Neural progenitor cell (in vitro differentiated cells): ENCODE results near the gene ADORA1.

Experiments
- EZH2 ChIP-seq: fragments of 200-600 bp; sonication (generic); IDR thresholded peaks from 2 replicates; pipeline ENCODE4 v1.6.1; 2017; ENCODE audit warnings: antibody characterized with exemption, mild to moderate bottlenecking, moderate library complexity
- TF ChIP-seq, protein P1 (sequence below): fragments of 200-600 bp; sonication (generic); IDR thresholded peaks from 2 replicates; pipeline ENCODE4 v1.5.1; 2017; ENCODE audit warnings: antibody characterized with exemption, mild to moderate bottlenecking

DNA sequence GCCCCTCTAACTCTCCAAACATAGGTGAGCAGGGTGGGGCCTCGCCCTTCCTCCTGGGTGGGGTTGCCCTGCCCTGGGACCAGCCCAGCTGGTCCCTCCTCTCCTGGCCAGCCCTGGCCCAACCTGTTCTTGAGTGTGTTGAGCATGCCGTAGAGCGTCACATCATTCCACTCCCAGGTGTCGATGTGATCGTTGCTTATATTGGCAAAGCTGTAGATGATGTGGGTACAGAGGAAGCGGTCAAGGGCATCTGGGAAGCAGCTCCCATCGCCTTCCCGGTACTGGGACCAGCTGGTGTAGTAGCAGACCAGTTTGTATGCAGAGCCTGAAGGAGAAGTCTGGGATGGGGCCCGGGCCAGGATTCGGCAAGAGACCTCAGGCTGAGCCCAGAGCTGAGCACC lies 57.5 kb downstream of the ADORA1 start:
- TF ChIP-seq, protein P1, sequence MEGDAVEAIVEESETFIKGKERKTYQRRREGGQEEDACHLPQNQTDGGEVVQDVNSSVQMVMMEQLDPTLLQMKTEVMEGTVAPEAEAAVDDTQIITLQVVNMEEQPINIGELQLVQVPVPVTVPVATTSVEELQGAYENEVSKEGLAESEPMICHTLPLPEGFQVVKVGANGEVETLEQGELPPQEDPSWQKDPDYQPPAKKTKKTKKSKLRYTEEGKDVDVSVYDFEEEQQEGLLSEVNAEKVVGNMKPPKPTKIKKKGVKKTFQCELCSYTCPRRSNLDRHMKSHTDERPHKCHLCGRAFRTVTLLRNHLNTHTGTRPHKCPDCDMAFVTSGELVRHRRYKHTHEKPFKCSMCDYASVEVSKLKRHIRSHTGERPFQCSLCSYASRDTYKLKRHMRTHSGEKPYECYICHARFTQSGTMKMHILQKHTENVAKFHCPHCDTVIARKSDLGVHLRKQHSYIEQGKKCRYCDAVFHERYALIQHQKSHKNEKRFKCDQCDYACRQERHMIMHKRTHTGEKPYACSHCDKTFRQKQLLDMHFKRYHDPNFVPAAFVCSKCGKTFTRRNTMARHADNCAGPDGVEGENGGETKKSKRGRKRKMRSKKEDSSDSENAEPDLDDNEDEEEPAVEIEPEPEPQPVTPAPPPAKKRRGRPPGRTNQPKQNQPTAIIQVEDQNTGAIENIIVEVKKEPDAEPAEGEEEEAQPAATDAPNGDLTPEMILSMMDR, result no peak
- TF ChIP-seq EZH2, result no peak
